Suprapubic skin (tissue), 4 donors: ENCODE results near the gene MYMK. TPM values are rescaled to one million over a fixed set of nuclear protein-coding genes. Genes with fewer than 3 reads are reported as not detected.

ENCODE experiments used
- DNase-seq, 2 donors: peaks; one replicate each; pipeline ENCODE4 v3.0.0-alpha.2; 2019; ENCODE audit warnings: low spot score in 2 of 2
- H3K27ac ChIP-seq: fragments of 200-600 bp; sonication (generic); one replicate; pipeline ENCODE4 v1.5.1; 2019
- H3K27me3 ChIP-seq: fragments of 200-600 bp; sonication (generic); one replicate; pipeline ENCODE4 v1.5.1; 2019
- H3K36me3 ChIP-seq: fragments of 200-600 bp; sonication (generic); one replicate; pipeline ENCODE4 v1.5.1; 2019
- H3K4me1 ChIP-seq: fragments of 200-600 bp; sonication (generic); one replicate; pipeline ENCODE4 v1.5.1; 2019
- H3K4me3 ChIP-seq: fragments of 200-600 bp; sonication (generic); one replicate; pipeline ENCODE4 v1.5.1; 2019; ENCODE audit warnings: mild to moderate bottlenecking
- H3K9me3 ChIP-seq: fragments of 200-600 bp; sonication (generic); one replicate; pipeline ENCODE4 v1.5.1; 2019
- CTCF ChIP-seq, 2 donors: fragments of 200-600 bp in 1 of 2; fragments of 450-650 bp in 1 of 2; sonication (generic) in 1 of 2; IDR thresholded peaks; one replicate each; pipeline ENCODE4 v1.5.1; 2016 to 2019; ENCODE audit warnings: antibody characterized with exemption in 2 of 2, mild to moderate bottlenecking in 1 of 2, moderate library complexity in 1 of 2
- EP300 ChIP-seq: sonication (generic); formaldehyde crosslinking; IDR thresholded peaks from one replicate; pipeline ENCODE4 v1.6.1; 2017; ENCODE audit warnings: antibody characterized with exemption
- POLR2A ChIP-seq, 2 donors: fragments of 450-650 bp; IDR thresholded peaks; one replicate each; pipeline ENCODE4 v1.6.1; 2017; ENCODE audit warnings: antibody characterized with exemption in 2 of 2, mild to moderate bottlenecking in 2 of 2, moderate library complexity in 2 of 2
- POLR2AphosphoS5 ChIP-seq, 3 donors: sonication (generic); formaldehyde crosslinking; IDR thresholded peaks; one replicate each; pipeline ENCODE4 v1.6.1; 2017; ENCODE audit warnings: antibody characterized with exemption in 3 of 3
- WGBS: methylation state at CpG from one replicate; pipeline ENCODE4 v1.1.5; 2018; 5-methylcytosine and 5-hydroxymethylcytosine counted together
- total RNA-seq, 4 donors: library from RNA; depleted of rRNA; stranded (reverse); fragments of >200 nt; gene quantifications; one replicate each; pipeline ENCODE4 v1.1.0, GENCODE V29; 2016

The MYMK gene
- total RNA-seq, 4 donors from 2014 or later: not detected

DNA sequence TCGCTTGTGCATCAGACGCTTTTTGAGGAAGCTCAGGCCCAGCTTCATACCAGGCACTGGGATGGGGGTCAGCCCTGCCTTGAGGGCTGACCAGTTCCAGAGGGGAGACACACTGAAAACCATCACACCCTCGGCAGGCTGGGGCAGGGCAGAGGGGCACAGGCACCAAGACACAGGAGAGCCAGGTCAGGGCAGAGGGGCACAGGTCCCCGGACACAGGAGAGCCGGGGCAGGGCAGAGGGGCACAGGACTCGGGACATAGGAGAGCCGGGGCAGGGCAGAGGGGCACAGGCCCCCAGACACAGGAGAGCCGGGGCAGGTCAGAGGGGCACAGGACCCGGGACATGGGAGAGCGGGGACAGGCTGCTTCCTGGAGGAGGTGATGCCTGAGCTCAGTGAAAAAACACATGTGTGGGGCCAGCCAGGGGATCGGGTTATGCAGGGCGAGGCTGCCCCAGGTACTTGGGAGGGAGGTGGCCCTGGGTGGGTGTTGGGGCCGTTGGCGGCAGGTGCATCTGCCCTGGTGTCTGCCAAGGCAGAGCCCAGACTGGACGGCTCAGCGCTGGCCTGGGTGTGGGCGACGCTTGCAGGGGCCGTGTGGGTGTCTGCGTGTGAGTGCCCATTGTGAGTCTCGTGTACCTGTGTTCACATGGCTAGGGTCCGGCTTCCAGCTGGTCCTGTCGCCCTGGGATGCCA lies 30.8 kb downstream of the MYMK start:
- no peak for DNase-seq
- Histone ChIP-seq H3K27ac (no peak overlapping the region), H3K4me1 (peaks cover 11% of the 10 kb centered on the region), H3K27me3 (peaks cover 42% of the 10 kb centered on the region), H3K36me3 (no peaks in the 10 kb centered on the region), H3K4me3 (no peak overlapping the region), H3K9me3 (no peaks in the 10 kb centered on the region)
- TF ChIP-seq EP300 (no peak), POLR2AphosphoS5 (IDR thresholded peaks at IDR 0.05) (no peak), CTCF (IDR thresholded peaks at IDR 0.05) (no peak), POLR2A (IDR thresholded peaks at IDR 0.05) (no peak)
- WGBS: 81% methylated on average over 17 of the region's 23 CpGs

GRCh38 chr9:133493428-133493827 lies 31.3 kb downstream of the MYMK start:
- no peak for TF ChIP-seq CTCF (IDR thresholded peaks at IDR 0.05)
- TF ChIP-seq POLR2A (IDR thresholded peaks at IDR 0.05): no peak
- TF ChIP-seq EP300: no peak
- no peak for TF ChIP-seq POLR2AphosphoS5 (IDR thresholded peaks at IDR 0.05)
- peaks cover 11% of the 10 kb centered on the region for H3K4me1 ChIP-seq
- no CpG with 5 or more reads among the region's 11 CpGs for whole genome bisulfite sequencing
- no peak for DNase-seq
- no peaks in the 10 kb centered on the region for H3K36me3 ChIP-seq
- H3K9me3 ChIP-seq: no peaks in the 10 kb centered on the region
- no peak overlapping the region for H3K27ac ChIP-seq
- no peak overlapping the region for H3K4me3 ChIP-seq
- peaks cover 37% of the 10 kb centered on the region for H3K27me3 ChIP-seq

DNA sequence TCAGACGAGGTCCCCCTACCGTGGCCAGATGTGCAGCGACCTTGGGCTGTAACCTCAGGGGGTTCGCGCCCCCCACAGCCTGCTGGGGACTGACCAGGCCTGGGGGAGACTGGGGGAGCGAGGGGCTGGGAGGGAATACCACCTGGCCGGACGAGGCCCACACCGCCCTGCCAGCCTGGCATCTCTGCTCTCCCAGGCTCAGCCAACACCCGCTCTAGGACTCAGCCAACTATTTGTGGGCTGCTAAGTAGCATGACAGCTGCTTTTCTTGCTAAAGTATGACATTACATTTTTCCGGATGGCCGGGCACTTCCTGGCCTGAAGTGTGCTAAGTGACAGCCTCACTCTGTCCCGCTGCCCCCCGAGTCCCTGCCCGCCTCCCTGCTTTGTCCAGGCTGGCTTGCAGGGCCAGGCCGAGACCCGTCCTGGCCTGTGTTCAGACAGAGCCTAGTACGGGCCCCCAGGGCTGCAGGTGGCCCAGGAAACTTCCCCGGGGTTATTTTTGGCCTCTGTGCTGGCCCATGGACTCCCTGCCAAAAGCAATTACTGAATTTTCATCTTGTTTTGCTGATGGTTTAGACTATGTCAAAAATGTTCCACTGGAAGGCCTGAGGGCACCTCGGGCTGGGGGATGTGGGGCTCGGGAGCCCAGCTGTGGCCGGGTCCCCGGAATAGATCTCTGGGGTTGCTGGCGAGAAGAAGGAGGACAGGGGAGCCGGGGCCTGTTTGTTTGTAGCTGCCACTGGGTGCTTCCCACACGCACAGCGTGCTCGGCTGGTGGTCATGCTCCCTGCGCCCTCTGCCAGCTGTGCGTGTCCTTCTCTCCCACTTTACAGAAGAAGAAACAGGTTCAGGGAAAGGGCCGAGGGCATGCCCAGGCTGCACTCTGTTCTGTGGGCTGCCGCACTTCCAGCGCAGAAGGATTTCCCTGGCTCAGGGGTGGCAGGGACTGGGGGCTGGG lies 32.4 kb downstream of the MYMK start:
- H3K27me3 ChIP-seq: peaks cover 38% of the 10 kb centered on the region
- peaks cover 11% of the 10 kb centered on the region for H3K4me1 ChIP-seq
- no peaks in the 10 kb centered on the region for H3K9me3 ChIP-seq
- no peak overlapping the region for H3K4me3 ChIP-seq
- no peaks in the 10 kb centered on the region for H3K36me3 ChIP-seq
- TF ChIP-seq POLR2AphosphoS5 (IDR thresholded peaks at IDR 0.05) (no peak), EP300 (no peak), CTCF (IDR thresholded peaks at IDR 0.05) (no peak), POLR2A (IDR thresholded peaks at IDR 0.05) (no peak)
- 67% methylated on average over 6 of the region's 33 CpGs for WGBS
- no peak for DNase-seq
- no peak overlapping the region for H3K27ac ChIP-seq

- H3K36me3 ChIP-seq: no peaks in the 10 kb centered on the region
- no peaks in the 10 kb centered on the region for H3K9me3 ChIP-seq
- DNase-seq: no peak
- whole genome bisulfite sequencing: 92% methylated on average over 8 of the region's 8 CpGs
- no peak overlapping the region for H3K4me3 ChIP-seq
- H3K27me3 ChIP-seq: peaks cover 31% of the 10 kb centered on the region
- H3K4me1 ChIP-seq: peaks cover 11% of the 10 kb centered on the region
- H3K27ac ChIP-seq: no peak overlapping the region
- TF ChIP-seq EP300: no peak
- TF ChIP-seq POLR2AphosphoS5 (IDR thresholded peaks at IDR 0.05): no peak
- no peak for TF ChIP-seq POLR2A (IDR thresholded peaks at IDR 0.05)
- TF ChIP-seq CTCF (IDR thresholded peaks at IDR 0.05): no peak
Measured at GRCh38 chr9:133491656-133491925, 33.2 kb downstream of the MYMK start.
